DMS 273 (cell line): Measurements from ENCODE around the gene TAPT1.
"Not testable (repeated sequence)": the region's sequence is repeated elsewhere in the genome, so short reads cannot be mapped to it uniquely, and the experiment has no call there.

Experiments
- DNase-seq: peaks from one replicate; lab custom pipeline; 2025; ENCODE audit not compliant: unreplicated experiment; lab: John Stamatoyannopoulos, UW

Gene TAPT1, protein sequence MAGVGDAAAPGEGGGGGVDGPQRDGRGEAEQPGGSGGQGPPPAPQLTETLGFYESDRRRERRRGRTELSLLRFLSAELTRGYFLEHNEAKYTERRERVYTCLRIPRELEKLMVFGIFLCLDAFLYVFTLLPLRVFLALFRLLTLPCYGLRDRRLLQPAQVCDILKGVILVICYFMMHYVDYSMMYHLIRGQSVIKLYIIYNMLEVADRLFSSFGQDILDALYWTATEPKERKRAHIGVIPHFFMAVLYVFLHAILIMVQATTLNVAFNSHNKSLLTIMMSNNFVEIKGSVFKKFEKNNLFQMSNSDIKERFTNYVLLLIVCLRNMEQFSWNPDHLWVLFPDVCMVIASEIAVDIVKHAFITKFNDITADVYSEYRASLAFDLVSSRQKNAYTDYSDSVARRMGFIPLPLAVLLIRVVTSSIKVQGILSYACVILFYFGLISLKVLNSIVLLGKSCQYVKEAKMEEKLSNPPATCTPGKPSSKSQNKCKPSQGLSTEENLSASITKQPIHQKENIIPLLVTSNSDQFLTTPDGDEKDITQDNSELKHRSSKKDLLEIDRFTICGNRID

DNA sequence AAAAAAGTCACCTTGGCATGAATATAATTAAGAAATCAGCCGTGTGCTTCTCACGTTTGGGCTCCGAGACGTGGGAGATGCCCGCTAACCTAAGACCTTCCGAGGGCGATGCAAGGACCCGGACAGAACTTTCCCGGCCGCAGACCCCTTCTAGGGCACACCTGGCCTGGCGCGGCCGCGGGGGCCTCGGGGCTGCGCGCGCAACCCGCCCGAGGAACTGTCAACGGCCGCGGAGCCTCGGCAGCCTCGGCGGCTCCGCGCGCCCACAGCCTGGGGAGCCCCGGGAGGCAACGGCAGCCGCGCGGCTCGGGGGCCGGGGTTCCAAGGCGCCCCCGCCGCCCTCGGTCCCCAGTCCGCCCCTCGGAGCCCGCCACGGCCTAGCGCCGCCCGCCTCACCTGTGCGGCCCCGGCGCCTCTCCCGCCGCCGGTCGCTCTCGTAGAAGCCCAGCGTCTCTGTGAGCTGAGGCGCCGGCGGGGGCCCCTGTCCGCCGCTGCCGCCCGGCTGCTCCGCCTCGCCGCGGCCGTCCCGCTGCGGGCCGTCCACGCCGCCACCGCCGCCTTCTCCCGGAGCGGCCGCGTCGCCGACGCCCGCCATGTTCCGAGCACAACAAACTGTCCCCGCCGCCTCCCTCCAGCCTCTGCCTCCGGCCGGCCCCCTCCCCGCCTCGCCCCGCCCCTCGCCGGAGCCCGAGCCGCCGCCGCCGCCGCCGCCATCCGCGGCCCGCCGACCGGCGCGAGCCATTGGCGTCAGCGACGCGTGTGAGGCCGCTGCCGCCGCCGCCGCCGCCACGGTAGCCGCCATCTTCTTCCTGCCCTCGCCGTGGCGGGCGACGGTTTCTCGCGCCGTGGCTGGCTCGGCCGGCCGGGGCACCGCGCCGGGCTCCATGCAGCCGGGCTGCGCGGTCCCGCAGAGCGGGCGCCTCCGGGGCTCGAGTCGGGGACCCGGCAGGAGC, at the start of gene TAPT1:
TSS of gene TAPT1 (minus strand) at position 609 of the 953 bp plus-strand sequence. CDS start at position 595, 14 bp downstream.
- peak; percentile 73 for DNase-seq

DNA sequence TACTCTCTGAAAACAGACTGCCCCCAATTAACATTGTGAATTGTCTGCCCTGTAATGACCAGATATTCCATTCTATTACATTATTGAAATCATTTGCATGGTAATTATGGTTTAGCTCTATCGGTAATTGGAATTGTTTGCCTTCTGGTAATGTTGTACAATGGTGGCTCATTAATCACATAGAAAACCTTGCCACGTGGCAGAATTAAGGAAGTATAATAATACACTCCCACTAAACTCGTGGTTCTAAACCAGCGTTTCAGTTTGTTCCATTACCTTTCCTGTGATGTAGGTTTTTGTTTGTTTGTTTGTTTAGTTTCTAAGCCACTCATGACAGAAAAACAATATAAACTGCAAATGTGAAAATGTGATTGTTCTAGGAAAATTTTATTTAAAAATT, 45.1 kb upstream of the TAPT1 start:
- no peak for DNase-seq

DNA sequence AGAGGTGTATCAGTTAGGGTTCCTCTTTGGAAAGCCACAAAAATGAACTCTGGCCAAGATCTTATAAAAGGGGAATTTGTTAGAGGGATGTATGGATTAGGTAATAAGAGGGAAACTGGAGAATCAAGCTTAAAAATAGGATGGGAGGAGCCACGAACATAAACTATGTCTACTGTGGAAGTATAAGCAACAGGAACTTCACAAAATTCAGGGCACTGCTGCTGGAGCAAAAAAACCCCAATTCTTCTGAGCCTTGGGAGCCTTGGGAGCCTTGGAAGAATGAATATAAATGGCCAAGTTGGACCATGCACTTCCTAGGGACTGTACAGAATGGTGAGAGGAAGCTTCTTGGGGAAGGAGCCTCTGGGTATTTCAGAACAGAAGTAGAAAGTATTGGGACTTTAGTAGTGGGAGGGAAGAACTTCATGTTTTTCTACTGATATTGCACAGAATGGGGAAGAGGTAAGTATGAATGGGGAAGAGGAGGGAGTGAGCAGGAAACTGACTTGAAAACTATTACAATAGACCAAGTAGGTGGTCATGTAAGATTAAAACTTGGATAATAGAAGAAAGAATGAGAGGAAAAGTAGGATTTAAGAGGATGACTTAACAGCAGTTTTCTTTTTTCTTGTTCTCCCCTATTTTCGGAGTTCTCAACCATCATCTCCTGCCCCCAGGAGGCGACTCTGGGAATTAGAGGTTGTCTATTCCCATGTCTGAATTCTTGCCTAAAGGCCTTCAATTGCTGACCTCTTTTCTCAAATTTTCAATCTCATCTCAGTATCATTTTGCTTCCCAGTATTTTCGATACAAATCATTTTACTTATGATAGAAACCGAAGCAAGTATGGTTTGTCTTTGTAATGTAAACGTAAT, 44.4 kb upstream of the TAPT1 start:
- peak; percentile 0 for DNase-seq

DNA sequence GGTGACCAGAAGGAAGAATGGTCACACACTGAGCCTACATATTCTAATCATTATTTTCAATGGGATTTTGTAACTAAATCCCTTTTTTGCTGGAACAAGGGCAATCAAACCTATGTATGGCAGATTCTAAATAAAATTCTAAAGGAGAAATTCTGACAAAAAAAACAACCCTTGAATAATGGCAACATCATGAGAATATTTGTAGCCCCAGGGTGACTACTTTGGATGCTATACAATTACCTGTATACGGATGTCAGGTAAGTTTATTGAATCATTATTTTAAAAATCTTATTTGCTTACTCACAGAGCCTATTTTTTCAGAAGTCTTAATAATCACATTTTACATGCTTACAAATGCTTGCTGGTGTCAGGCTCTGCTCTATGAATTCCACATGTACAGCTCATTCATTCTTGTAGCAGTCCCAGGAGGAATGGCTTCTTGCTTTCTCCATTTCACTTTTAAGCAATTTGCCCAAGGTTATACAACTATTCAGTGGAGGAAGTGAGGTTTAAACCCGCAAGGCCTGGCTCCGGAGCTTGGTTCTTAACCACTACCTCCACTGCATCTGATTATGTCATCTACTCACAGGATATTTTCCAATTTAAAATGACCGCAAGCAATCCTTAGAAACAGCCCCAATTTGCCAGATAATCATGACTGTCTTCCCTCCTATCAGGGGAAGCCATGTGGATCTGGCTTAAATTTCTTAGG, 43.6 kb upstream of the TAPT1 start:
- not testable (repeated sequence) for DNase-seq

DNA sequence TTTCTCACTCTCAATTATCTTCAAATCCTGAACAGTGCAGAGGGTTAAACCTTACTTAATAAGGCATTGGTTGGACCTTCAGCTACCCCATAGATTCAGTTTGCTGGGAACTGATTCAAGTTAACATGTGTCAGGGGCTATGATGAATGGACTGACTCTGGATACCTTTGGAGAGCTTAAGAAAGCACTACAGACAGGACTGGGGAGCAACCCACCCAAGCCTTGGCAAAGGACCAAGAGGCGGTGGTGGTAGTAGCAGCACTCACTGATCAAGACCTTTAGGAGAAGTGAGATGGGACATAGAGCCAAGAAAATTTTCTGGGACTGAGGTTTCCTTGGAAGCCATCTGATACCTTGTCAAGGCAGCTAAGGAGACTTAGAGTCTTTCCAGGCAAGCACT, 43.0 kb upstream of the TAPT1 start:
- DNase-seq: no peak

DNA sequence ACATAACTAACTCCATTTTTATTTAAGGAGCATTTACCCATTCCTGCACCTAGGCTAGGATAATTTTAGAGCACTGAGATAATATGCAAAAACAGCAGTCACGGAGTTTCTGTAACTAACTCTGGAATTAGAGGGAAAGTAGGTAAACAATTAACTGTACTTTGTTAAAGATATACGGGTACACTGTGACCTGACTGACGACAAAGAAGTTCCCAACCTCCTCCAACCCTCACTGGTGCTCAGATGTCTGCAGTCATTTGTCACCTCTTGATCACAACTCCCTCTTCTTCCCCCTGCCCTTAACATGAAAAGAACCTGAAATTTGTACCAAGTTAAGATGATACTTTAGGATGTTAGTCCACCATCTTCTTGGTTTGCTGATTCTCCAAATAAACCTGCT, 42.0 kb upstream of the TAPT1 start:
- DNase-seq: no peak

DNA sequence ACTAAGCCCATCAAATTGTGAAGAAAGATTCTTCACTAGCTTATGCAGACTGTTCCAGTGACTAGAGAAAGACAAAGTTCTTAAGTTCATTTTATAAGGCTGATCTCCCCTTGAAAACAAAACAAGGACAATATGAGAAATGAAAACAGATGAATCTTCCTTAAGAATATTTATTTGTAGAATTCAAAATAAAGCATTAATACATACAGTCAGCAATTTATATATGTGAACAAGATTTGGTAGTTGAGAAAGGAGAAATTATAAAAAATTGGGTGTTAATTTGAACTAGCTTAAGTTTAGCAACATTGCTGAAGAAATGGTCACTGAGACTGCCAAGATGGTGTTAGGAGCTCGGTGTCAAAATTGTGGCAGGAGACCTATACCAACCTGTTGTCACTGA, 41.4 kb upstream of the TAPT1 start:
- no peak for DNase-seq

DNA sequence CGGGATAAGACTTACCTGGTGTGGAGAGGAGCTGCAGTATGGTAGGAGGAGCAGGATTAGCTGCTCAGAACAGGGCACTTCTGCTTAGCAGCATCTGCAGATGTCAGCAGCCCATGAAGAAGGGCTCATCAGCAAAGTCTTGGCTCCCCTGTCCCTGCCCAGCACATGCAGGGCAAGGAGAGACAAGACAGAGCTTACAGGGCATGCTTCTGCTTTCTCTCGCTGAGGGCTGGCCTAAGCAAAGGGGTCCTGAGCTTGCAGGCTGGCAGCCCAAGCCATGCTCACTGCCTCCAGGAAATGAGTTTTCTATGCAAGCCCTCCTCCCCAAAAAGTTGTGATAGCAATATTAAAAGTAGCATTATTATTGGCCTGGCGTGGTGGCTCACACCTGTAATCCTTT, 39.5 kb upstream of the TAPT1 start:
- DNase-seq: no peak

DNA sequence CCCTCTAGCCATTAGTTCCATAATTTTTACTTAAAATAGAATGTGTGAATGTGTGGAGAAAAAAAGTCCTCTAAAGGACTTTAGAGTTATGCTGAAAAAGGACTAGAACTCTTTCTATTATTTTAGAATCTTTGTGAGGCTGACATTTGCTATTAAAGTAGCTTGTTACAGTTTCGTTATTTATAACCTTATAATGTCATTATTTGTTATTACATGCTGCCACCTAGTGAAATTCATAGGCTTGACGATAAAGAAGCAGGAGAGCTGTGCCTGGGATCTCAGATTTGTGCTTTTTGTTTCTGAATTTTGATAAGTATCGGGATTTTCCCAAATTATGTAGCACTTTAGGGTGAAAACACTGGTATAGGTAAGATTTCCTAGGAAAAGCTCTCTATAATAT, 38.5 kb upstream of the TAPT1 start:
- peak; percentile 50 for DNase-seq

DNA sequence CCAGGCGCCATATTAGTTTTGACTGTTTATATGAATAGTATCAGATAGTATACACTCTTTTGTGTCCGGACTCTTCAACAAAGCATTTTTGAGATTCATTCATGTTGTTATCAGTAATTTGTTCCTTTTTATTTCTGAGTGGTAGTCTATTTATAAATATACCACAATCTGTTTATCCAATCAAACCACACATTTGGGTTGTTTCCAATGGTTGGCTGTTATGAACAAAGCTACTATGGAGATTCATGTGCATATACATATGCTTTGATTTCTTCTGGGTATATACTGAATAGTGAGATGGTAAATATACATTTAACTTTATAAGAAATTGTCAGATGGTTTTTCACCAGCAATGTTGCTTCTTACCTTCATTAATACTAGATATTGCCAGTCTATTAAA, 36.8 kb upstream of the TAPT1 start:
- no peak for DNase-seq

DNA sequence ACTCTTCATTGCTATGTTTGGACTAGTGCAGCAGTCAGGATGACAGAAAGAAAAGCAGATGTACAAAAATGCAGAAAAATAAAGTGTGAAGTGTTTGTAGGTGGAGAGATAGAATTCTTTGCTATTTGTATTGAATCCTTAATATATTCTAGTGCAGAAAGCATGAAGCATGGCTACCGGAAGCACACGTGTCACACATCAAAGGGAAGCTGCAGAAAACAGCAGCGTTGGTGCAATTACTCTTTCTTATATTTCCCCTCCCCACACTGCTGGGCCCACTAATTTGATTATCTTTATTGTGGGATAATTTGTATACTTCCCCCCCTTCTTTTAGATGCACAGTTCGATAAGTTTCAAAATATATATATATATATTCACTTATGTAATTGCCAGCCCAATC, 35.9 kb upstream of the TAPT1 start:
- no peak for DNase-seq

DNA sequence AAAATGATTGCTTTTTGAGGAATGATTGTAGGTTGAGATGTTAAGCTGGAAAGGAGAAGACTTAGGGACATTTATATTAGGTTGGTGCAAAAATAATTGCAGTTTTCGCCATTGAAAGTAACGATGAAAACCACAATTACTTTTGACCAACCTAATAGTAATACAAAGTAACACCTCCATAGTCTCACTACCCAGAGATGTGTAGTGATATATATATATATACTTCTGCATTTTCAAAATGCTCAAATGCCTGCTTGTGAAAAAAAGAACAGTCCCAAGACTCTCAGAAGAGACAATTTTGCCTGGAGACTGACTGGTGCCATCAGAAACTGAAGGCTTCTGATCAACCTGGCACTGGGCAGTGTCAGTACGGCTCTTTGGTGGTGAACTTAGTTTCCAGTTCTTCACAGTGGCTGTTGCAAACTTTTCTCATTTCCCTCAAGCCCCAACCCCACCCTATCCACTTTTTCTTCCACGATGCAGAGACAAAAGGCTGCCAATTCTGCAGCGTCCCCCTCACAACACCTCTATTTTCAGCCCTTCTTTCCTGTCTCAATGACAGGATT, 35.1 kb upstream of the TAPT1 start:
- DNase-seq: no peak

DNA sequence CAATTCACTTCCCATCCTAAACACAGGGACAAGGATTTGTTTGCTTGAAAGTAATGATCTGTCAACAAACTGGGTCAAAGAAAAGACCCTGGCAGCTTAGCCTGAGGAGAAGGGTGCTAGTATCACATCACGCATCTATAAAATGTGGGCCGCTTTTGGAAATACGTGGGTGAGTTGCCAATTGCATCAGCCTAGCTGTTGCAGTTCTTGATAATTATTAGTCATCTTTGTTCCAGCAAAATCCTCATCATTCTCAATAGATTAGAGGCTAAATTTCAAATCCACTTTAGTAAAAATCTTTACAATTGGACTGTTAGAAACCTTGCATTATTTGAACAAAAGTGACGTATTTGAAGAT, 33.6 kb upstream of the TAPT1 start:
- no peak for DNase-seq

DNA sequence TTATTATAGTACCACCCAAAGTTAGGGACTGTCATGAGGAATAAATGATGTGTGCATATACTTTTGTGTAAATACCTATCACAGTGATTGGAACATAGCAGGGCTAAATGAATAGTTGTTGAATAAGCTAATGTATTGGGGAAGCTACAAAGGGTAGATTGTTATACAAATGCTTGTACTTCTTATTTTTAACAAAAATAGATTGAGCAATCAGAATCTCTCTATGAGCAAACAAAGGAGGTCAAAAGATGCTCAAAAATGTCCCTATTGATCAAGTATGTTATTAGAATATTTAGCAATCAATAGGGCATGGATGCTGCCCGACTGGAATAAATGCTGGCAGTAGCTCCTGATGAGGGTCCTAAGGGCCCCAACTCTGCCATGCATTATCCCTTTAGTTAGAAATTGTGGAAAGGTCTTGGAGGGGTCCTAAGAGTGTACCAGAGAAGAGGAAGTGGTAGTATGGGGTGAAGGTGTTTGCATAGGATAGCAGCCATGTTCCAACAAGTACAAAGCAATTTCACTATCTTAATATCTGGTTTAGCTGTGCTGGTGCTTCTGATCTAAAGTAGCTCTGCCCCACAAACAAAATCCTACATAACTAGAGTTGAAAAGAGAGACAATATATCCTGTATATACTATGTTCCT, 33.1 kb upstream of the TAPT1 start:
- DNase-seq: no peak

DNA sequence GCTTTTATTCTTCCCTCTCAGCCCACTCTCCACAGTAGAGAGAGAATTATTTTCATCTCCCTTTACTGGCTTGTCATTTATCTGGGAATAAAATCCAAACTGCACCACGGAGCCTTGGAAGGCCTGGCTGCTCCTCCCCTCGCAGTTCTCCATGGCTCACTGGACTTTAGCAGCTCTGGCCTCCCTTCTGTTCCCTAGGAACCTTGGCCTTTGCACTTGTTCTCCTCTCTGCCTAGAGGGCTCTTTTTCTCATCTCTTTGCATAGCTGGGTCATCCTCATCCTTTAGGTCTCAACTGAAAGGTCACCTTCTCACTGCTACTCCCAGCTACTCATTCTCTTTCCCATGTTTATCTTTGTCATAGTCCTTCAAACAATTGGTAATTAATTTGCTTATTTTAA, 31.3 kb upstream of the TAPT1 start:
- DNase-seq: no peak

DNA sequence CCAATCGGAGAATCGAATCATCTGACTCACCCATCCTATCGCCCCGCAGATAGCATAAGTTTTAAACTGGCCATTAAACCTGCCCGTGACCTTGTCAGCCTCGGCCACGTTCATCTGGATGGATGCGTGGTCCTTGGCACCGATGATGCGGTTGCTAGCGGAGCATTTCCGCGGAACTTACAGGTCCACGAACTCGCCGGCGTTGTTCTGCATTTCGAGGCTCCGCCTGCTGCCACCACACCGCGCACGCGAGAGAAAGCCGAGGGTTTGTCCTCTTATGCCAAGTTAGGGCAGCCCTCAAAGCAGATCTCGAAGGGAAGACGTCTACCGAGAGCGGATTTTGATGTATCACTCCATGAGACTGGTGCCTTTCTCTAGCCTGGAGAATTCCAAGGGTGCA, 30.1 kb upstream of the TAPT1 start:
- DNase-seq: no peak

DNA sequence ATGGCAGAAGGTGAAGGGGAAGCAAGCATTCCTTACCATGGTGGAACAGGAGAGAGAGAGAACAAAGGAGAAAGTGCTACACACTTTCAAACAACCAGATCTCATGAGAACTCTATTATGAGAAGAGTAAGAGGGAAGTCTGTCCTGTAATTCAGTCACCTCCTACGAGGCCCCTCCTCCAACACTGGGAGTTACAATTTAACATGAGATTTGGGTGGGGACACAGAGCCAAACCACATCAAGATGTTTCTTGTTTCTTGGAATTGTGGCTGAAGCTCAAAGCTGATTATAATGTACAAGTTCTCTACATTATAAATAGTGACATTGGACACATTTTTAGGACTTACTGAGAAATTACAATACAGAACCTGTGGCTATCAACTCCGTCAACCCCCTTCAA, 29.5 kb upstream of the TAPT1 start:
- no peak for DNase-seq

DNA sequence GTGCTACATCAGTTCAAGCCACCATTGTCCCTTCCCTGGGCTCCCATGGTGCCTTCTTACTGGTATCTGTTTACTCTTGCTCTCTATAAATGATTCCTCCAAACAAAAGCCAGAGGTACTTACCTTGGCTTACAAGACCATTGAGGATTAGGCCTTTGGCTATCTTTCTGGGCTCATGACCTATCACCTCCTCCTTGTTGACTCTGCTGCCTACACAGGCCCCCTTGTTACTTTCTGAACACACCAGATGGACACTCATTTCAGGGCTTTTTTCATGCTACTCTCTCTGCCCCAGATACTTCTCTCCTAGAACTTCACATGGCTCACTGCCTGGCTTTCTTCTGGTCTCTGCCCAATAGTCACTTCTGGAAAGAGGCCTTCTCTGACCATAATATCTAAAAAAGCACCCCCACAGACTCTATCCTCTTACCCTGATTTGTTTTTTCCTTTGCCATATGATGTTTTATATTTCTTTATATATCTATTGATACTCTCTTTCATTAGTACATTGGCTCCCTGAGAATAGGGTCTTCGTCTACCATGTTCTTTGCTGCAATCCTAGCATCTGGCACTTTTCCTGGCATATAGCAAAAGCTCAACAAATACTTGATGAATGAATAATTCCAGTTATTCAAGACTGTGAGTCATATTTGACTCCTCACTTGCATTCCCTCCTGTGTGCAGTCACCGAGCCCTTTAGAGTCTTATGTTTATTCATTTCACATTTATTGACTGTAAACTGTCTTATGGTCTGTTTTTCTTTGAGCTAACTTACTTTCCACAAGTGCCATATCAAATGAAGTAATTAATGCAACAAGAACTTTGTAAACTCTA, 27.1 kb upstream of the TAPT1 start:
- DNase-seq: no peak
